T-helper 2 cell treated with Interferon-gamma antibody and Interleukin-4, amounts not matched to agents 5 μg/mL and 100 μg/mL, for 36 hours (primary cell): ENCODE results near the gene IL13.
A peak's percentile ranks its signal among the peaks of the same experiment; 100 is the strongest.
"Not testable (repeated sequence)": the region's sequence is repeated elsewhere in the genome, so short reads cannot be mapped to it uniquely, and the experiment has no call there.

Experiments
- DNase-seq: peaks from one replicate; pipeline ENCODE4 v3.0.0; 2021; ENCODE audit warnings: low spot score
- H3K27ac Mint-ChIP-seq: one replicate; pipeline ENCODE4 v1.8.0; 2021; ENCODE audit warnings: mild to moderate bottlenecking, mixed read lengths
- H3K27me3 Mint-ChIP-seq: one replicate; pipeline ENCODE4 v1.8.0; 2021; ENCODE audit warnings: low read depth, mixed read lengths
- H3K36me3 Mint-ChIP-seq: one replicate; pipeline ENCODE4 v1.8.0; 2021; ENCODE audit warnings: low read depth, mixed read lengths
- H3K4me1 Mint-ChIP-seq: one replicate; pipeline ENCODE4 v1.8.0; 2021; ENCODE audit warnings: low read depth, mixed read lengths
- H3K4me3 Mint-ChIP-seq: one replicate; pipeline ENCODE4 v1.8.0; 2022; ENCODE audit warnings: mild to moderate bottlenecking, moderate library complexity, mixed read lengths
- H3K9me3 Mint-ChIP-seq: one replicate; pipeline ENCODE4 v1.8.0; 2021; ENCODE audit warnings: mixed read lengths

Gene IL13

DNA sequence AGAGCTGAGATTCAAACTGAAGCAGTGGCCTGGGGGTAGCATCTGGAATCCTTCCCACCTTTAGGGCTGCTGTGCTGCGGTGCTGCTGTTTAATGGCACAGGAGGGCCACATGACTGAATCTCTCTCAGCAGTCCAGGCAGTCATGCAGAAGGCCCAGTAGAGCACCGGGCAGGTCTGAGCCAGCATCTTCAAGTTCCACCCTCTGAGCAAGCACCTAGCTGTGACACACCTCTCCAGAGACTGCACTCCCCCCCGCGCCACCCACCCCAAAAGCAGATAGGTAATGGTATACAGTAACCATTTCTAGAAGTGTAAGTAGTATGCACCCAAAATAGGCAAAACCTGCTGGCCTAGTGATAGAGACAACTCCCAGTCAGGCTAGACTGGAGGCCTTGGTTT is 24.0 kb downstream of the IL13 start:
- Mint-ChIP-seq H3K36me3 (peaks cover 11% of the 10 kb centered on the region), H3K27ac (no peak overlapping the region), H3K4me3 (no peak overlapping the region), H3K4me1 (peaks cover 18% of the 10 kb centered on the region), H3K9me3 (no peaks in the 10 kb centered on the region), H3K27me3 (no peaks in the 10 kb centered on the region)
- DNase-seq, result no peak

DNA sequence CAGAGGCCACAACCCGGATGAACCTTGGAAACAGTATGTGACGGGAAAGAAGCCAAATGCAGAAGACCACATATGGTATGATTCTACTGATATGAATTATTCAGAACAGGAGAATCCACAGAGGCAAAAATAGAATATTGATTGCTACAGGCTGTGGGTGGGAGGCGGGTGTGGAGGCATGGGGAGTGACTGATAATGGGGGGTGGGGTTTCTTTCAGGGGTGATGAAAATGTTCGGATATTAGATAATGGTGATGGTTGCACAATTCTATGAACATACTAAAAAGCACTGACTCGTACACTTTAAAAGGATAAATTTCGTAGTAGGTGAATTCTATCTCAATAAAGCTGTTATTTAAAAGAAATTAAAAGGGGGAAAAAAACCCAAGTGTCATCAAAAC is 26.5 kb downstream of the IL13 start:
- peaks cover 36% of the 10 kb centered on the region for H3K4me1 Mint-ChIP-seq
- H3K9me3 Mint-ChIP-seq, result no peaks in the 10 kb centered on the region
- H3K36me3 Mint-ChIP-seq, result peaks cover 17% of the 10 kb centered on the region
- no peaks in the 10 kb centered on the region for H3K27me3 Mint-ChIP-seq
- no peak for DNase-seq
- no peak overlapping the region for H3K27ac Mint-ChIP-seq
- H3K4me3 Mint-ChIP-seq, result no peak overlapping the region

DNA sequence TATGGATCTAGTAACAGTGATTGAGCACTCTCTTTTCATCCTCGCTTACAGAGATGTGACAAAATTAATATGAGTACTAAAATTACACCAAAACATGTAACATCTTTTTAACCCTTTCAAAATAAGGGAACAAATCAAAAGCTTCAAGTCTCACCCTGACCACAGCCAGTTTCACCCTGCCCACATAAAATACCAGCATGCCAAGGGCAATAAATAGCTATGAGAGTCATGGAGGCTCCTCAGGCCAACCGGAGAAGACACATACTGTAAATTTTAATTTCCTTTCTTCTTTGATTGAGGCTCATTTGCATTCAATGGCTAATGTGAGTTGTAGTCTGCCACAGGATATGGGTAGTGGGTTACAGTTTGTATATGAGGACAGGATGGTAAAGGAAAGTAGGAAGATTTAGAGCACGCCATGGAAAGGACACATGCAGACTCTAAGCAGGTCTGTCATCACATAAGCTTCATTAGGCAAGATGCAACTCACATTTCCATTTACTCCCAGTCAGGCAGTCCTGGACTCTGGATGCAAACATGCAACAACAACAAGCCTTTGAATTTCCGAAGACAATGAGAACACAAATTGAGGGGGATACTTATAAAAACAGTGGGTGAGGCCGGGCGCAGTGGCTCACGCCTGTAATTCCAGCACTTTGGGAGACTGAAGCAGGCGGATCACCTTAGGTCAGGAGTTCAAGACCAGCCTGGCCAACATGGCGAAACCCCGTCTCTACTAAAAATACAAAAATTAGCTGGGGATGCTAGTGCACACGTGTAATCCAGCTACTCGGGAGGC is 27.1 kb downstream of the IL13 start:
- DNase-seq, result no peak
- H3K4me3 Mint-ChIP-seq, result no peak overlapping the region
- peaks cover 36% of the 10 kb centered on the region for H3K4me1 Mint-ChIP-seq
- H3K27me3 Mint-ChIP-seq, result no peaks in the 10 kb centered on the region
- no peaks in the 10 kb centered on the region for H3K9me3 Mint-ChIP-seq
- peaks cover 15% of the 10 kb centered on the region for H3K36me3 Mint-ChIP-seq
- H3K27ac Mint-ChIP-seq, result no peak overlapping the region

DNA sequence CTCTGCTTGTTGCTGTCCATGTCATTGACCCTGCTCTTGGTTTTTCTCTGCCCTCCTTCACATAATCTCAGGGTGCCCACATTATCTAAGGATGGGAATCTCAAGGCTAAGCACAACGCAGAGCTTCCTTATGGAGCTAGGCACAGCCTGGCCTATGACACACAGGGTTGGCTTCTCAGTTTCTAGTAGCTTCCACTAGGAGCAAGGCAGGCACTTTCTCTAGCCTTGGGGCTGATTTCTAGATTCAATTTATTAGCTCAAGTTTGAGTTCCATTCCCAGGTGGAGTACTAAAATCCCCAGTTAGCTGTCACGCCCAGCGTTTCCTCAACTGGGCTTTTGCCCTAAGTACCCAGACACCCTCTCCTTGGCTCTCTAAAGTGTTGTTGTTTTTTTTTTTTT is 28.2 kb downstream of the IL13 start:
- H3K27ac Mint-ChIP-seq, result no peak overlapping the region
- H3K4me3 Mint-ChIP-seq, result no peak overlapping the region
- no peaks in the 10 kb centered on the region for H3K9me3 Mint-ChIP-seq
- DNase-seq, result no peak
- no peaks in the 10 kb centered on the region for H3K27me3 Mint-ChIP-seq
- peaks cover 36% of the 10 kb centered on the region for H3K4me1 Mint-ChIP-seq
- H3K36me3 Mint-ChIP-seq, result peaks cover 13% of the 10 kb centered on the region

DNA sequence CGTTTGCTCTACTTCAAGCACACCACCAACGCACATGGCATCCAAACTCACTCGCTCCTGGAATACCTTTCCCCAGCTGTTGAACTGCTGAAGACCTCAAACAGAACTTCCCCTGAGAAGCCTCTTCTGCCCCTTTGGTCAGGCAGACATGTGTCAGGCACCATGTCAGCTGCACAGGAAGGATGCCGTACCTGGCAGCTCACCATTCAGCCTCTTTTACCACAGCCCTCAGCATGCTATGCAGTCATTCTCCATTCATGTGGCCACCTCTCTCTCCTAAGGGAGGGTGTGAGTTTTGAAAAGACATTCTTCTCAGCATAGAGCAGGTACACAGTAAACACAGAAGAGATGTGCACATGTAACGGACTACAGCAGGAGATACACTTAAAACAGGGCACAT is 30.0 kb downstream of the IL13 start:
- peaks cover 42% of the 10 kb centered on the region for H3K4me1 Mint-ChIP-seq
- H3K4me3 Mint-ChIP-seq, result peak overlapping the region; percentile 7

DNA sequence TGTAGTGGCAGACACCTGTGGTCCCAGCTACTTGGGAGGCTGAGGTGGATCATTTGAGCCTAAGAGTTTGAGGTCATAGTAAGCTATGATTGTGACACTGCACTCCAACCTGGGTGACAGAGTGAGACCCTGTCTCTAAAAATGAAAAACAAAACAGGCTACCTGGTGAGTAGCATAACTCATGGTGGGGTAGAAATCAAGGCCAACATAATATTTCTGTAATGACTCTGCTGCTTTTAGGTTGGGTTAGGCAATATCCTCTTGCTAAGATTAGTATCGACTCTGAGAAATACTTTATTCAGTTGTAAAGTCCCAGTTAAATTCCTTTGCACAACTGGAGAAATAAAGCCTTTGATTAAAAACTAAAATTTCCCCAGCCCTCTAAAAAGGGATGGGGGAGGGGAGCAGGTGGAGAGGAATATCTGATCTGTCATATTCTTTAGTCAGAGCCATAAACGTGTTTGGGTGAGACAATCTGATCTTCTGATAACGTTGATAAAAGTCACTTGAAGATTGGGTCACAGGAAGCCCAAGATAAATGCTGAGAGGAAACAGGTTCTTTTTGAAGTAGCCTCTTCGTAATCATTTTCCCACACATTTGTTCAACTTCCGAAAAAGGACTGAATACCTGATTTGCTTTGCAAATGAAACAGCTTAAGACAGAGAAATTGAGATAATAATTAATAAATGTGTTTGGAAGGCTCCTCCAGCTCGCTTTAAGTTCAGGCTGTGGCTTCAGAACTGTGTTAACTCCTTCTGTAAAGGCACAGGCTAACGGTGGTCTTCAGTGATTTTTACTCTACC is 30.8 kb downstream of the IL13 start:
- H3K27me3 Mint-ChIP-seq, result no peaks in the 10 kb centered on the region
- no peaks in the 10 kb centered on the region for H3K9me3 Mint-ChIP-seq
- H3K36me3 Mint-ChIP-seq, result peaks cover 13% of the 10 kb centered on the region
- peak overlapping the region; percentile 81 for H3K27ac Mint-ChIP-seq
- DNase-seq, result peak; percentile 53
- H3K4me3 Mint-ChIP-seq, result peak overlapping the region; percentile 47
- H3K4me1 Mint-ChIP-seq, result peaks cover 41% of the 10 kb centered on the region

More for the DNA sequence above, 30.0 kb downstream of the IL13 start:
- peak; percentile 29 for DNase-seq
- no peaks in the 10 kb centered on the region for H3K9me3 Mint-ChIP-seq
- peaks cover 14% of the 10 kb centered on the region for H3K36me3 Mint-ChIP-seq
- peak overlapping the region; percentile 57 for H3K27ac Mint-ChIP-seq
- H3K27me3 Mint-ChIP-seq, result no peaks in the 10 kb centered on the region

DNA sequence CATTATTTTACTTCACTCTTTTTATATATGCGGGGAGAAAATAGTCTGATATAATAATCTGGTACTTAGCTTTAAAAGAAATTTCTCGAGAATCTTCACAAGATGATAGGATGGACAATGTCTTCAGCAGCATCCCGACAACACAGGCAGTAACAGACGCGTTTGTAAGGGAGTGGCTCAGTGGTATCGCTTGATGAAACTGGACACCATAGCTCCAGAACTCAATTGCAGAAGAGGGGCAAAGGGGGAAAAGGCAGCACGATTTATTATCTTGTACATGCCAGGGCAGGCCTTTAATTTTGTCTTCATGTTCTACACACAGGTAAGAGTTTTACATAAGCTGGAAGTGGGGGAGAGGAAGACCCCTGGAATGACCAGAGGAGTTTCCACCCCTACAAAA is 31.5 kb downstream of the IL13 start:
- Mint-ChIP-seq H3K4me1 (peaks cover 37% of the 10 kb centered on the region), H3K36me3 (peaks cover 13% of the 10 kb centered on the region)

DNA sequence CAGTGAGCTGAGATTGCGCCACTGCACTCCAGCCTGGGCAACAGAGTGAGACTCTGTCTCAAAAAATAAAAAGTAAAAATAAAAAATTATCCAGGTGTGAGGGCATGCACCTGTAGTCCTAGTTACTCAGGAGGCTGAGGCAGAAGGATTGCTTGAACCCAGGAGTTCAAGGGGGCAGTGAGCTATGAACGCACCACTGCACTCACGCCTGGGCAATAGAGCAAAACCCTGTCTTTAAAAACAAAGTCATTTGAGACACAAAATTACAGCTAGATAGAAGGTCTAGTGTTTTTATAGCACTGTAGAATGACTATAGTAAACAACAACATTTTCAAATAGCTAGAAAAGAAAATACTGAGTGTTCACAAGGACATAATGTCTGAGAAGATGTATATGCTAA is 32.2 kb downstream of the IL13 start:
- Mint-ChIP-seq H3K36me3 (peaks cover 12% of the 10 kb centered on the region), H3K9me3 (no peaks in the 10 kb centered on the region), H3K4me3 (no peak overlapping the region), H3K27ac (no peak overlapping the region), H3K4me1 (peaks cover 31% of the 10 kb centered on the region), H3K27me3 (no peaks in the 10 kb centered on the region)
- no peak for DNase-seq

More for the DNA sequence above, 31.5 kb downstream of the IL13 start:
- no peak overlapping the region for H3K4me3 Mint-ChIP-seq
- H3K27ac Mint-ChIP-seq, result peak overlapping the region; percentile 28
- no peak for DNase-seq
- no peaks in the 10 kb centered on the region for H3K9me3 Mint-ChIP-seq
- H3K27me3 Mint-ChIP-seq, result no peaks in the 10 kb centered on the region

DNA sequence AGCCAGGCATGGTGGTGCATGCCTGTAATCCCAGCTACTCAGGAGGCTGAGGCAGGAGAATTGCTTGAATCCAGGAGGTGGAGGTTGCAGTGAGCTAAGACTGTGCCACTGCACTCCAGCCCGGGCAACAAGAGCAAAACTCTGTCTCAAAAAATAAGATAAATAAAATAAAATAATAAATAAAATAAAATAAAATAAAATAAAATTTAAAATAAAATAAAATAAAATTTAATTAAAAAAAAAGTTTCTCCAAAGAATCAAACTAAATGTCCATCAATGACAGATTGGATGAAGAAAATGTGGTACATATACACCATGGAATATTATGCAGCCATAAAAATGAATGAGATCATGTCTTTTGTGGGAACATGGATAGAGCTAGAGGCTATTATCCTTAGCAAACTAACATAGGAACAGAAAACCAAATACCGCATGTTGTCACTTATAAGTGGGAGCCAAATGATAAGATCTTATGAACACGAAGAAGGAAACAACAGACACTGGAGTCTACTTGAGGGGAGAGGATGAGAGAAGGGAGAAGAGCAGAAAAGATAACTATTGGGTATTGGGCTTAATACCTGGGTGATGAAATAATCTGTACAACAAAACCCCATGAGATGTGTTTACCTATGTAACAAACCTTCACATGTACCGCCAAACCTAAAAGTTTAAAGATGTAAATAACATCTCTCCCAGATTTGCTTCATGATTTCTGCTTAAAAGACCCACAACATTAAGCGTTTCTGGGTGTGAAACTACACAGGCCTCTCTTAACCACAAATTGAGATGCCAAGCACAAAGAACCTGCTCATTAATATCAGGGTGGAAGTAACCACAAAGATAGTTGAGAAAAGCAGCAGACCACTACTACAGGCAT is 34.0 kb downstream of the IL13 start:
- H3K27ac Mint-ChIP-seq, result peak overlapping the region; percentile 17
- H3K27me3 Mint-ChIP-seq, DNase-seq: not testable (repeated sequence)

DNA sequence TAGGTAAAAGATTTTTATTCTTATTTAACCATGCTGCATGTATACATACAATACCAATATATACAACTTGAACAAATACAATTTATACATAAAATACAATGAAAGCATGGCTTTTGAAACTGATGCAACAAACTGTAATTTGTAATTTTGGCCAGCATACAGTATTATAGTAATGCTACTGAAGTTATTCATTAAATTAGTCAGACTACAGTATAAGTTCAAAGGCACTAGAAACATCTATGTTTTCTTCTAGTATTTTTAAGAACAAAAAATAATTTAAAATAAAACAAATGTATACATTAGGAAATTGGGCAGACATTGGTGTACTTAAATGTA is 34.6 kb downstream of the IL13 start:
- Mint-ChIP-seq H3K36me3 (peaks cover 13% of the 10 kb centered on the region), H3K4me1 (peaks cover 26% of the 10 kb centered on the region), H3K27me3 (no peaks in the 10 kb centered on the region), H3K9me3 (no peaks in the 10 kb centered on the region), H3K27ac (no peak overlapping the region), H3K4me3 (no peak overlapping the region)
- no peak for DNase-seq

More for the DNA sequence above, 34.0 kb downstream of the IL13 start:
- not testable (repeated sequence) for H3K9me3 Mint-ChIP-seq
- H3K4me3 Mint-ChIP-seq, result peak overlapping the region; percentile 17
- peaks cover 12% of the 10 kb centered on the region for H3K36me3 Mint-ChIP-seq
- peaks cover 28% of the 10 kb centered on the region for H3K4me1 Mint-ChIP-seq

DNA sequence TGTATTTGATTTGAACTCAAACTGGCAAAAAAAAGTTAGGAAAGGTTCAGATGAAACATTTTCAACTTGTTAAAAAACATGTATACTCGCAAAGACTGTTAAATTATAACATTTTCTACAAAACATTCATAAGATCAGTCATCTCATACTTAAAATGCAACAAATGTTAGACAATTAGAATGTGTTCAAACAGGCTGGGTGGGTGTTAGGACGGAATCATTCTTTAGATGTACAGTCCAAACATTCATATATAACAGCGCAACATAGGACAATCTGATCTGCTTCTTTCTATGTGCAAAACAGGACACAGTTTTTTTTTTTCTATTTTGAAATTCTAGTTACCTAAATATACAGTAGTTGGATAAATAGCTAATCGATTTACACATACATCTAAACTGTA is 38.0 kb downstream of the IL13 start:
- no peaks in the 10 kb centered on the region for H3K9me3 Mint-ChIP-seq
- no peak overlapping the region for H3K27ac Mint-ChIP-seq
- peaks cover 12% of the 10 kb centered on the region for H3K4me1 Mint-ChIP-seq
- H3K36me3 Mint-ChIP-seq, result peaks cover 29% of the 10 kb centered on the region
- no peak for DNase-seq
- H3K4me3 Mint-ChIP-seq, result no peak overlapping the region
- H3K27me3 Mint-ChIP-seq, result no peaks in the 10 kb centered on the region

DNA sequence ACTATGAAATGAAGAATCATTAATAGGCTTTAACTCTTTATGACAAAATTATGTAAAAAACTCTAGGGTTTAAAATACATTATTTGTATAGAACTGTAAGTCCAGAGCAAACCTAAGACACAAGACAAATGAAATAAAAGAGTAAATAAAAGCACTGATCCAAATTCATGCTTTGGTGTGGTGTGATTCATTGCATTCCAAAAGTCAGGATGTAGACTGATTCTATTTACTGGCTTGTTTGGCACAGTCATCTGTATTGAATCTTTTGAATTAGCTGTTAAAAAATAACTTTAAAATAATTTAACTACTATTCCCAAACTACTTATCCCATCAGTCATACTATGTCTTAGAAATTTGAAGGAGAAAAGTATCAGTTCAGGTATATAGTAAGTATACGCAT is 46.9 kb downstream of the IL13 start:
- H3K4me1 Mint-ChIP-seq, result peaks cover 17% of the 10 kb centered on the region
- H3K36me3 Mint-ChIP-seq, result peaks cover 43% of the 10 kb centered on the region
- no peaks in the 10 kb centered on the region for H3K27me3 Mint-ChIP-seq
- no peak overlapping the region for H3K4me3 Mint-ChIP-seq
- no peaks in the 10 kb centered on the region for H3K9me3 Mint-ChIP-seq
- no peak for DNase-seq
- H3K27ac Mint-ChIP-seq, result no peak overlapping the region

DNA sequence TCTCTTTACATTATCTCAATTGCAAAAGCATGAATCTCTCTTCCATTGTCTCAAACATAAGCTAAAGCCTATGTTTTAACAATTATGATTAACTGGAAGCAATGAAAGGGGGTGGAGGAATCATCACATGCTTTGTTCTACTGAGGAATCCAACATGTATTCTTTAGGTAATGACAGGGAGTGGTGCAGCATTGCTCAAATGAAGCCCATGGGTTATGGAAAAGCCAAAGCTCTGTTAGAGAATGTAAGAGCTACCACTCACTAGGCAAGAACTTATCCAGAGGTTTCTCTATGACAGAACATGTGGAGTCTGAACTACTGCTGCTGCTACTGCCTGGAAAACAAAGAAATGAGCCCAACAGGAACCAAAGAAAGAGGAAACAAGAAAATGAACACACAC is 50.7 kb downstream of the IL13 start:
- no peak for DNase-seq
- Mint-ChIP-seq H3K27me3 (no peaks in the 10 kb centered on the region), H3K27ac (peak overlapping the region; percentile 26), H3K36me3 (peaks cover 25% of the 10 kb centered on the region), H3K9me3 (no peaks in the 10 kb centered on the region), H3K4me1 (peaks cover 14% of the 10 kb centered on the region), H3K4me3 (no peak overlapping the region)
